Measurements from ENCODE around the gene LTBR.

The LTBR gene

GRCh38 chr12:6367065-6367968 is 16.6 kb upstream of the LTBR start:
- Histone ChIP-seq H3K27me3 (ENCODE audit: low read length) (no peaks in the 10 kb centered on the region), H3K27ac (ENCODE audit: low read depth, low read length) (no peak overlapping the region), H3K4me2 (ENCODE audit: low read depth, low read length, poor library complexity, severe bottlenecking) (no peak overlapping the region), H3K9ac (ENCODE audit: low read length) (no peak overlapping the region), H3F3A (ENCODE audit: insufficient read depth) (no peaks in the 10 kb centered on the region), H3K79me2 (ENCODE audit: insufficient read depth, low read length) (no peaks in the 10 kb centered on the region), H3K9me3 (ENCODE audit: insufficient read depth, low read length) (no peaks in the 10 kb centered on the region), H3K36me3 (ENCODE audit: low read length) (no peaks in the 10 kb centered on the region), H2AFZ (ENCODE audit: low read depth, low read length, severe bottlenecking) (peak overlapping the region; percentile 61), H4K20me1 (ENCODE audit: low read depth, low read length) (no peaks in the 10 kb centered on the region), H3K4me3 (ENCODE audit: insufficient read depth, low read length, poor library complexity, severe bottlenecking) (no peak overlapping the region), H3K9me2 (replicated peaks; ENCODE audit: insufficient read depth, low read length) (no peaks in the 10 kb centered on the region)
- TF ChIP-seq EZH2phosphoT487 (conservative IDR thresholded peaks at IDR 0.05; ENCODE audit: low read length): no peak
- no peak for TF ChIP-seq CTCF (IDR thresholded peaks at IDR 0.05; ENCODE audit: insufficient read depth, low read length, poor library complexity, severe bottlenecking)

- TF ChIP-seq CTCF (IDR thresholded peaks at IDR 0.05; ENCODE audit: insufficient read depth, low read length, poor library complexity, severe bottlenecking): no peak
- TF ChIP-seq EZH2phosphoT487 (conservative IDR thresholded peaks at IDR 0.05; ENCODE audit: low read length): no peak
- H3K9ac ChIP-seq (ENCODE audit: low read length): no peak overlapping the region
- no peaks in the 10 kb centered on the region for H3K9me3 ChIP-seq (ENCODE audit: insufficient read depth, low read length)
- no peaks in the 10 kb centered on the region for H3K36me3 ChIP-seq (ENCODE audit: low read length)
- H3K9me2 ChIP-seq (replicated peaks; ENCODE audit: insufficient read depth, low read length): no peaks in the 10 kb centered on the region
- no peaks in the 10 kb centered on the region for H3F3A ChIP-seq (ENCODE audit: insufficient read depth)
- no peaks in the 10 kb centered on the region for H4K20me1 ChIP-seq (ENCODE audit: low read depth, low read length)
- peak overlapping the region; percentile 61 for H2AFZ ChIP-seq (ENCODE audit: low read depth, low read length, severe bottlenecking)
- no peaks in the 10 kb centered on the region for H3K79me2 ChIP-seq (ENCODE audit: insufficient read depth, low read length)
- no peak overlapping the region for H3K4me3 ChIP-seq (ENCODE audit: insufficient read depth, low read length, poor library complexity, severe bottlenecking)
- H3K27me3 ChIP-seq (ENCODE audit: low read length): no peaks in the 10 kb centered on the region
- no peak overlapping the region for H3K4me2 ChIP-seq (ENCODE audit: low read depth, low read length, poor library complexity, severe bottlenecking)
- H3K27ac ChIP-seq (ENCODE audit: low read depth, low read length): no peak overlapping the region
Observed at GRCh38 chr12:6367969-6368892, 15.7 kb upstream of the LTBR start.

- Histone ChIP-seq H3F3A (ENCODE audit: insufficient read depth) (no peaks in the 10 kb centered on the region), H2AFZ (ENCODE audit: low read depth, low read length, severe bottlenecking) (no peak overlapping the region), H4K20me1 (ENCODE audit: low read depth, low read length) (no peaks in the 10 kb centered on the region), H3K9me3 (ENCODE audit: insufficient read depth, low read length) (no peaks in the 10 kb centered on the region), H3K36me3 (ENCODE audit: low read length) (no peaks in the 10 kb centered on the region), H3K79me2 (ENCODE audit: insufficient read depth, low read length) (no peaks in the 10 kb centered on the region), H3K4me3 (ENCODE audit: insufficient read depth, low read length, poor library complexity, severe bottlenecking) (no peak overlapping the region), H3K27ac (ENCODE audit: low read depth, low read length) (no peak overlapping the region), H3K9me2 (replicated peaks; ENCODE audit: insufficient read depth, low read length) (no peaks in the 10 kb centered on the region), H3K4me2 (ENCODE audit: low read depth, low read length, poor library complexity, severe bottlenecking) (no peak overlapping the region), H3K9ac (ENCODE audit: low read length) (no peak overlapping the region), H3K27me3 (ENCODE audit: low read length) (no peaks in the 10 kb centered on the region)
- TF ChIP-seq EZH2phosphoT487 (conservative IDR thresholded peaks at IDR 0.05; ENCODE audit: low read length): no peak
- no peak for TF ChIP-seq CTCF (IDR thresholded peaks at IDR 0.05; ENCODE audit: insufficient read depth, low read length, poor library complexity, severe bottlenecking)
Observed at GRCh38 chr12:6368906-6369525, 14.9 kb upstream of the LTBR start.

Data from SU-DHL-6 (cell line).